DND-41 (cell line): ENCODE data around the gene SLC22A3.

Experiments
- EZH2 ChIP-seq: IDR thresholded peaks from 3 replicates; pipeline ENCODE4 v1.6.1; 2012; ENCODE audit warnings: borderline replicate concordance, low read depth, mild to moderate bottlenecking, moderate library complexity, low read length, inconsistent platforms; ENCODE audit not compliant: severe bottlenecking
- TF ChIP-seq, protein P1 (sequence below): IDR thresholded peaks from 2 replicates; pipeline ENCODE4 v1.5.1; 2012; ENCODE audit warnings: borderline replicate concordance, low read length, moderate library complexity, mild to moderate bottlenecking; ENCODE audit not compliant: poor library complexity, severe bottlenecking; ENCODE audit errors: extremely low read depth

DNA sequence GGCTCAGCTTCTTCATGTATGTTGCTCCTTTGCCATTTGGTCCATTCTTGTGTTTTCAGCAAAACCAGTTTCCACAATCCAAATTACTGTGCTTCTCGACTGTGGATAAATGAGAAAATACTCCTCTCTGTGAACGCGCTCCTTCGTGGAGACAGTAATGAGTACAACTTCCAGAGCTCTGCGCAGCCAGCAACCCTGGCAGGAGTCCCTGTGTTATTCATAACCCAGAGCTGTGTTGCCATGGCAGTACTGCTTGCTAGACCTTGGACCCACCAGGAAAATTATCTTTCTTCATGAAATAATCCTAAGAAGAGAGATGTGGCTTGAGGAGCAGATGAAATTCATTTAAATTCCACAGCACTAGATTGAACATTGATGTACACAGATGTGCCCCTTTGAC is 73.7 kb downstream of the SLC22A3 start:
- TF ChIP-seq, protein P1, sequence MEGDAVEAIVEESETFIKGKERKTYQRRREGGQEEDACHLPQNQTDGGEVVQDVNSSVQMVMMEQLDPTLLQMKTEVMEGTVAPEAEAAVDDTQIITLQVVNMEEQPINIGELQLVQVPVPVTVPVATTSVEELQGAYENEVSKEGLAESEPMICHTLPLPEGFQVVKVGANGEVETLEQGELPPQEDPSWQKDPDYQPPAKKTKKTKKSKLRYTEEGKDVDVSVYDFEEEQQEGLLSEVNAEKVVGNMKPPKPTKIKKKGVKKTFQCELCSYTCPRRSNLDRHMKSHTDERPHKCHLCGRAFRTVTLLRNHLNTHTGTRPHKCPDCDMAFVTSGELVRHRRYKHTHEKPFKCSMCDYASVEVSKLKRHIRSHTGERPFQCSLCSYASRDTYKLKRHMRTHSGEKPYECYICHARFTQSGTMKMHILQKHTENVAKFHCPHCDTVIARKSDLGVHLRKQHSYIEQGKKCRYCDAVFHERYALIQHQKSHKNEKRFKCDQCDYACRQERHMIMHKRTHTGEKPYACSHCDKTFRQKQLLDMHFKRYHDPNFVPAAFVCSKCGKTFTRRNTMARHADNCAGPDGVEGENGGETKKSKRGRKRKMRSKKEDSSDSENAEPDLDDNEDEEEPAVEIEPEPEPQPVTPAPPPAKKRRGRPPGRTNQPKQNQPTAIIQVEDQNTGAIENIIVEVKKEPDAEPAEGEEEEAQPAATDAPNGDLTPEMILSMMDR = no peak
- no peak for TF ChIP-seq EZH2
